Mesendoderm (in vitro differentiated cells): ENCODE results near the gene DMRTC1B. TPM values are rescaled to one million over a fixed set of nuclear protein-coding genes. Genes with fewer than 3 reads are reported as not detected.
A peak's percentile ranks its signal among the peaks of the same experiment; 100 is the strongest.
"Not testable (repeated sequence)": the region's sequence is repeated elsewhere in the genome, so short reads cannot be mapped to it uniquely, and the experiment has no call there.

Experiments used
- DNase-seq: peaks from one replicate; pipeline ENCODE4 v3.0.0; 2013
- H2AK5ac ChIP-seq: 2 replicates; pipeline ENCODE4 v1.6.1; 2013; ENCODE audit warnings: low read length, inconsistent platforms
- H2BK120ac ChIP-seq: 2 replicates; pipeline ENCODE4 v1.6.1; 2013; ENCODE audit warnings: low read depth, mild to moderate bottlenecking, low read length, moderate library complexity, mixed read lengths
- H2BK15ac ChIP-seq: replicated peaks from 2 replicates; pipeline ENCODE4 v1.6.1; 2013; ENCODE audit warnings: low read depth, mild to moderate bottlenecking, moderate library complexity
- H2BK5ac ChIP-seq: 2 replicates; pipeline ENCODE4 v1.6.1; 2013; ENCODE audit warnings: low read length, inconsistent platforms
- H3K18ac ChIP-seq: 2 replicates; pipeline ENCODE4 v1.6.1; 2013; ENCODE audit warnings: mild to moderate bottlenecking, low read length, mixed read lengths
- H3K23ac ChIP-seq: one replicate; pipeline ENCODE4 v1.6.1; 2013; ENCODE audit warnings: low read length
- H3K27ac ChIP-seq: 2 replicates; pipeline ENCODE4 v1.5.1; 2013; ENCODE audit warnings: low read depth, mild to moderate bottlenecking, inconsistent platforms, low read length, moderate library complexity
- H3K27me3 ChIP-seq: 2 replicates; pipeline ENCODE4 v1.6.1; 2013; ENCODE audit warnings: low read length, control low read depth, mild to moderate bottlenecking, inconsistent platforms; ENCODE audit not compliant: insufficient read depth, poor library complexity
- H3K36me3 ChIP-seq: 2 replicates; pipeline ENCODE4 v1.6.1; 2013; ENCODE audit warnings: low read length, inconsistent platforms; ENCODE audit not compliant: control insufficient read depth, insufficient read depth
- H3K4ac ChIP-seq: one replicate; pipeline ENCODE4 v1.6.1; 2013; ENCODE audit warnings: low read depth, mild to moderate bottlenecking, low read length, moderate library complexity
- H3K4me1 ChIP-seq: 2 replicates; pipeline ENCODE4 v1.6.1; 2013; ENCODE audit warnings: low read depth, low read length, inconsistent platforms; ENCODE audit not compliant: control insufficient read depth
- H3K4me2 ChIP-seq: 2 replicates; pipeline ENCODE4 v1.6.1; 2013; ENCODE audit warnings: low read length
- H3K4me3 ChIP-seq: 2 replicates; pipeline ENCODE4 v1.5.1; 2013; ENCODE audit warnings: mild to moderate bottlenecking, low read length
- H3K56ac ChIP-seq: one replicate; pipeline ENCODE4 v1.6.1; 2013; ENCODE audit warnings: low read length
- H3K79me1 ChIP-seq: 2 replicates; pipeline ENCODE4 v1.6.1; 2013; ENCODE audit warnings: low read length, inconsistent platforms
- H3K79me2 ChIP-seq: 2 replicates; pipeline ENCODE4 v1.6.1; 2013; ENCODE audit warnings: mild to moderate bottlenecking, low read length; ENCODE audit not compliant: control insufficient read depth, insufficient read depth
- H3K9ac ChIP-seq: 2 replicates; pipeline ENCODE4 v1.6.1; 2013; ENCODE audit warnings: low read length, inconsistent platforms
- H4K5ac ChIP-seq: one replicate; pipeline ENCODE4 v1.6.1; 2013; ENCODE audit warnings: low read length
- H4K8ac ChIP-seq: one replicate; pipeline ENCODE4 v1.6.1; 2013; ENCODE audit warnings: low read depth, mild to moderate bottlenecking, control low read depth, low read length, moderate library complexity
- WGBS: extraction: QIAGEN DNeasy Blood & Tissue Kit; methylation state at CpG from one replicate; pipeline ENCODE4 v1.1.7; 2013; ENCODE audit warnings: low lambda C conversion rate, missing lambda C conversion rate; ENCODE audit not compliant: insufficient coverage; ENCODE audit errors: extremely low coverage; 5-methylcytosine and 5-hydroxymethylcytosine counted together
- polyA plus RNA-seq, 2 experiments: library from polyadenylated mRNA; stranded (reverse); fragments of 200-250 nt; gene quantifications; one replicate each; pipeline ENCODE4 v1.2.3, GENCODE V29; 2013

DMRTC1B gene, protein sequence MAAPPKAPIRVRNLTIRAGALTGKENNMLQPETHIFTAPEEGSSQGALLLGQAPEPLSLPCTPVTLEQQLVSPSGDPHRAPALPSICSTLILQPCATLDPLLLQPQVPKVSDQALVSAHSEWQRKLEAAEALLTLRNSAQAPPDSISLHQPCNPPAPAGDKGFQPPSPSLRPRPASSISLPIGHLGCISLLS
- polyA plus RNA-seq (2013, experiment 1 of 2): not detected
- 0.06 TPM for polyA plus RNA-seq (2013, experiment 2 of 2)

GRCh38 chrX:72776653-72777466 lies at the start of gene DMRTC1B:
Gene DMRTC1B, plus strand, starts transcription at chrX:72776890. Its CDS starts 68,246 bp downstream, at chrX:72845136.
- not testable (repeated sequence) for H3K9ac ChIP-seq, H3K79me1 ChIP-seq, H3K18ac ChIP-seq

GRCh38 chrX:72727846-72728245 lies 48.8 kb upstream of the DMRTC1B start:
- Histone ChIP-seq H4K5ac (no peak overlapping the region), H2BK15ac (no peak overlapping the region), H3K4me2 (no peak overlapping the region), H4K8ac (no peak overlapping the region), H3K56ac (no peak overlapping the region), H2BK120ac (no peak overlapping the region), H3K79me2 (no peaks in the 10 kb centered on the region), H3K23ac (no peak overlapping the region), H3K4me3 (no peak overlapping the region), H3K9ac (no peak overlapping the region), H3K27me3 (no peaks in the 10 kb centered on the region), H3K4me1 (no peaks in the 10 kb centered on the region), H2BK5ac (no peak overlapping the region), H3K4ac (no peak overlapping the region), H3K27ac (no peak overlapping the region), H2AK5ac (no peak overlapping the region), H3K36me3 (no peaks in the 10 kb centered on the region), H3K18ac (no peak overlapping the region), H3K79me1 (no peaks in the 10 kb centered on the region)
- DNase-seq: no peak
- no CpG with 5 or more reads among the region's 7 CpGs for WGBS

More at GRCh38 chrX:72776653-72777466, at the start of gene DMRTC1B:
- not testable (repeated sequence) for H3K4me2 ChIP-seq, H4K5ac ChIP-seq, DNase-seq, H2BK15ac ChIP-seq, H2BK120ac ChIP-seq, H3K27me3 ChIP-seq, H3K27ac ChIP-seq, H4K8ac ChIP-seq, H3K79me2 ChIP-seq, H3K36me3 ChIP-seq, H3K4ac ChIP-seq, H3K4me1 ChIP-seq, H2BK5ac ChIP-seq, H2AK5ac ChIP-seq, H3K56ac ChIP-seq, H3K4me3 ChIP-seq, H3K23ac ChIP-seq
- WGBS: no CpG with 5 or more reads among the region's 44 CpGs

- not testable (repeated sequence) for H3K18ac ChIP-seq, H3K4me2 ChIP-seq, H4K5ac ChIP-seq, H3K23ac ChIP-seq, H3K27ac ChIP-seq, H3K79me1 ChIP-seq, H3K4me3 ChIP-seq, H2BK15ac ChIP-seq, H2BK5ac ChIP-seq, H3K56ac ChIP-seq, H2BK120ac ChIP-seq, H3K9ac ChIP-seq, H2AK5ac ChIP-seq, H3K27me3 ChIP-seq, H3K79me2 ChIP-seq, H4K8ac ChIP-seq, H3K4ac ChIP-seq, H3K36me3 ChIP-seq, H3K4me1 ChIP-seq
- peak; percentile 52 for DNase-seq
- WGBS: no CpG with 5 or more reads among the region's 8 CpGs
Measured at GRCh38 chrX:72733636-72734035, 43.1 kb upstream of the DMRTC1B start.

- WGBS: no CpG with 5 or more reads among the region's 1 CpG
- no peak overlapping the region for H2AK5ac ChIP-seq
- DNase-seq: no peak
- no peak overlapping the region for H4K8ac ChIP-seq
- no peaks in the 10 kb centered on the region for H3K79me1 ChIP-seq
- H3K4me1 ChIP-seq: no peaks in the 10 kb centered on the region
- no peak overlapping the region for H3K23ac ChIP-seq
- no peak overlapping the region for H3K9ac ChIP-seq
- no peak overlapping the region for H3K27ac ChIP-seq
- no peak overlapping the region for H2BK5ac ChIP-seq
- H3K4me2 ChIP-seq: no peak overlapping the region
- H3K18ac ChIP-seq: no peak overlapping the region
- no peak overlapping the region for H3K4me3 ChIP-seq
- no peaks in the 10 kb centered on the region for H3K79me2 ChIP-seq
- H3K36me3 ChIP-seq: no peaks in the 10 kb centered on the region
- H4K5ac ChIP-seq: no peak overlapping the region
- H3K27me3 ChIP-seq: no peaks in the 10 kb centered on the region
- no peak overlapping the region for H3K4ac ChIP-seq
- H3K56ac ChIP-seq: no peak overlapping the region
- no peak overlapping the region for H2BK15ac ChIP-seq
- H2BK120ac ChIP-seq: no peak overlapping the region
Measured at GRCh38 chrX:72735561-72735960, 41.1 kb upstream of the DMRTC1B start.

- not testable (repeated sequence) for DNase-seq, H3K4ac ChIP-seq, H2AK5ac ChIP-seq, H3K27ac ChIP-seq, H3K56ac ChIP-seq, H2BK120ac ChIP-seq, H4K8ac ChIP-seq, H3K18ac ChIP-seq, H4K5ac ChIP-seq, H3K9ac ChIP-seq, H3K23ac ChIP-seq, H3K27me3 ChIP-seq, H2BK5ac ChIP-seq, H3K4me1 ChIP-seq, H3K4me2 ChIP-seq, H3K36me3 ChIP-seq, H3K79me2 ChIP-seq, H3K79me1 ChIP-seq, H2BK15ac ChIP-seq, H3K4me3 ChIP-seq
- no CpG with 5 or more reads among the region's 7 CpGs for WGBS
Measured at GRCh38 chrX:72745546-72745945, 31.1 kb upstream of the DMRTC1B start.
